Measurements from ENCODE around the gene CACNA1S. TPM values are rescaled to one million over a fixed set of nuclear protein-coding genes. Genes with fewer than 3 reads are reported as not detected.

Gene CACNA1S
- total RNA-seq, 1 experiment from 2014 or later = not detected

DNA sequence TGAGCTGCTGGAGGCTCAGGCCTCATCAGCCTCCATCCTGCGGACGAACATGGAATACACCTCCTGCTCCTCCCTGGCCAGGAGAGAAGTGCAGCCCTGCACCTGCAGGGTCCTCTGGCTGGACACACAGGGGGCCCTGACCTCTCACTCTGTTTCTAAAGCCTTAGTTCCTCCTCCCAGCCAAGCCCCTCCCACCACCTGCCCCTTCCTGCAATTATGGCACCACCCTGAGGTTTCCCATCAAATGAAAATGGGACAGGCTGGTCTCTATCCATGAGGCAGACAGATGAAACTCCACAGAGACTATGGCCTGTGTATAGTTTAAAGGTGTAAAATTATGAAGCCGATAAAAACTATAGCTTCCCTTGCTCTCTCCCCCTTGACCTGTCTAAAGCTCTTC lies 42.6 kb downstream of the CACNA1S start:
- DNase-seq (ENCODE audit: low read depth, low spot score) = no peak
- BruUV-seq (replicated peaks) = no TSS peak
- intact Hi-C loops (cut with micrococcal nuclease; ENCODE audit: unreplicated experiment) (no loop called here), in situ Hi-C loops (cut with HindIII; ENCODE audit: low pct_unique_long_range_greater_than_20kb, low sequenced_read_pairs) (no loop called here)
- H3K4me1 ChIP-seq (ENCODE audit: control insufficient read depth, insufficient read depth, low read length) = no peaks in the 10 kb centered on the region
- POLR2A ChIA-PET = no interaction called here
- 0 out of 2 replicates have a peak, but pooled peaks cover 9% of the 10 kb centered on the region for H3K27me3 ChIP-seq (ENCODE audit: control insufficient read depth, insufficient read depth, low read length)
- no peaks in the 10 kb centered on the region for H3K9me3 ChIP-seq (ENCODE audit: control insufficient read depth, insufficient read depth, low read depth, low read length)
- H3K36me3 ChIP-seq (ENCODE audit: control insufficient read depth, insufficient read depth, low read length) = no peaks in the 10 kb centered on the region
- TF ChIP-seq REST (IDR thresholded peaks at IDR 0.05; ENCODE audit: insufficient read depth in 1 of 2, low read depth in 2 of 2, low read length in 1 of 2) (no peak), TCF7L2 (IDR thresholded peaks at IDR 0.05; ENCODE audit: low read depth, low read length) (no peak), SIN3A (IDR thresholded peaks at IDR 0.05; ENCODE audit: borderline replicate concordance, insufficient read depth, low read depth, low read length) (no peak), POLR2AphosphoS5 (IDR thresholded peaks at IDR 0.05; ENCODE audit: low read depth, low read length) (no peak)
- TF ChIP-seq, protein P1, sequence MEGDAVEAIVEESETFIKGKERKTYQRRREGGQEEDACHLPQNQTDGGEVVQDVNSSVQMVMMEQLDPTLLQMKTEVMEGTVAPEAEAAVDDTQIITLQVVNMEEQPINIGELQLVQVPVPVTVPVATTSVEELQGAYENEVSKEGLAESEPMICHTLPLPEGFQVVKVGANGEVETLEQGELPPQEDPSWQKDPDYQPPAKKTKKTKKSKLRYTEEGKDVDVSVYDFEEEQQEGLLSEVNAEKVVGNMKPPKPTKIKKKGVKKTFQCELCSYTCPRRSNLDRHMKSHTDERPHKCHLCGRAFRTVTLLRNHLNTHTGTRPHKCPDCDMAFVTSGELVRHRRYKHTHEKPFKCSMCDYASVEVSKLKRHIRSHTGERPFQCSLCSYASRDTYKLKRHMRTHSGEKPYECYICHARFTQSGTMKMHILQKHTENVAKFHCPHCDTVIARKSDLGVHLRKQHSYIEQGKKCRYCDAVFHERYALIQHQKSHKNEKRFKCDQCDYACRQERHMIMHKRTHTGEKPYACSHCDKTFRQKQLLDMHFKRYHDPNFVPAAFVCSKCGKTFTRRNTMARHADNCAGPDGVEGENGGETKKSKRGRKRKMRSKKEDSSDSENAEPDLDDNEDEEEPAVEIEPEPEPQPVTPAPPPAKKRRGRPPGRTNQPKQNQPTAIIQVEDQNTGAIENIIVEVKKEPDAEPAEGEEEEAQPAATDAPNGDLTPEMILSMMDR (IDR thresholded peaks at IDR 0.05) = no peak
- H3K4me3 ChIP-seq (ENCODE audit: low read depth in 2 of 2, low read length in 2 of 2) = no peak overlapping the region
- no peak for ATAC-seq
- CTCF ChIA-PET = no interaction called here
- H3K27ac ChIP-seq (ENCODE audit: low read length) = no peak overlapping the region

- ChIA-PET CTCF (no interaction called here), POLR2A (no interaction called here)
- ATAC-seq = no peak
- intact Hi-C loops (cut with micrococcal nuclease; ENCODE audit: unreplicated experiment) = no loop called here
- in situ Hi-C loops (cut with HindIII; ENCODE audit: low pct_unique_long_range_greater_than_20kb, low sequenced_read_pairs) = no loop called here
- no peak for DNase-seq (ENCODE audit: low read depth, low spot score)
- Histone ChIP-seq H3K27me3 (ENCODE audit: control insufficient read depth, insufficient read depth, low read length) (peaks cover 9% of the 10 kb centered on the region; the same call in 1 of the 2 replicates), H3K27ac (ENCODE audit: low read length) (no peak overlapping the region), H3K36me3 (ENCODE audit: control insufficient read depth, insufficient read depth, low read length) (no peaks in the 10 kb centered on the region), H3K9me3 (ENCODE audit: control insufficient read depth, insufficient read depth, low read depth, low read length) (no peaks in the 10 kb centered on the region), H3K4me3 (ENCODE audit: low read depth in 2 of 2, low read length in 2 of 2) (no peak overlapping the region), H3K4me1 (ENCODE audit: control insufficient read depth, insufficient read depth, low read length) (no peaks in the 10 kb centered on the region)
- TF ChIP-seq REST (IDR thresholded peaks at IDR 0.05; ENCODE audit: insufficient read depth in 1 of 2, low read depth in 2 of 2, low read length in 1 of 2) (no peak), SIN3A (IDR thresholded peaks at IDR 0.05; ENCODE audit: borderline replicate concordance, insufficient read depth, low read depth, low read length) (no peak), TCF7L2 (IDR thresholded peaks at IDR 0.05; ENCODE audit: low read depth, low read length) (no peak), POLR2AphosphoS5 (IDR thresholded peaks at IDR 0.05; ENCODE audit: low read depth, low read length) (no peak)
- TF ChIP-seq, protein P1 (IDR thresholded peaks at IDR 0.05) = no peak
- BruUV-seq (replicated peaks) = no TSS peak
Measured at GRCh38 chr1:201068976-201069375, 43.2 kb downstream of the CACNA1S start.

Data from Panc1 (cell line).